Tibial artery (tissue), 4 donors: Measurements from ENCODE around the gene APOC4.

ENCODE experiments used
- DNase-seq, 2 donors: peaks; one replicate each; pipeline ENCODE4 v3.0.0-alpha.2; 2019
- H3K27ac ChIP-seq, 2 donors: fragments of 200-600 bp; sonication (generic) in 1 of 2; 1 replicate in 1 of 2; 2 replicates in 1 of 2; pipeline ENCODE4 v1.5.1; 2018 to 2019; ENCODE audit warnings: mild to moderate bottlenecking in 1 of 2
- H3K27me3 ChIP-seq, 2 donors: fragments of 200-600 bp; sonication (generic) in 1 of 2; one replicate each; pipeline versions ENCODE4 v1.5.1 to v1.6.0; 2016 to 2019
- H3K36me3 ChIP-seq, 3 donors: fragments of 200-600 bp; sonication (generic) in 2 of 3; one replicate each; pipeline ENCODE4 v1.5.1; 2016 to 2019; ENCODE audit warnings: mild to moderate bottlenecking in 2 of 3
- H3K4me1 ChIP-seq, 4 donors: fragments of 200-600 bp; sonication (generic) in 2 of 4; 1 replicate in 3 of 4; 2 replicates in 1 of 4; pipeline ENCODE4 v1.5.1; 2016 to 2019
- H3K4me3 ChIP-seq, 2 donors: fragments of 200-600 bp; sonication (generic) in 1 of 2; 1 replicate in 1 of 2; 2 replicates in 1 of 2; pipeline ENCODE4 v1.5.1; 2018 to 2019; ENCODE audit warnings: mild to moderate bottlenecking in 2 of 2
- H3K9me3 ChIP-seq, 3 donors: fragments of 200-600 bp; sonication (generic) in 1 of 3; one replicate each; pipeline ENCODE4 v1.5.1; 2016 to 2019
- CTCF ChIP-seq, 2 experiments: fragments of 200-600 bp in 1 of 2; fragments of 450-650 bp in 1 of 2; IDR thresholded peaks; one replicate each; pipeline ENCODE4 v1.5.1; 2017 to 2019; ENCODE audit warnings: antibody characterized with exemption in 2 of 2, mild to moderate bottlenecking in 1 of 2, moderate library complexity in 1 of 2
- intact Hi-C: fragments of 100-400 bp; cut with DNase I; formaldehyde crosslinking; loops from one replicate; pipeline ENCODE4 v1.15.0; 2023; ENCODE audit warnings: low total_unique reads

APOC4 gene

GRCh38 chr19:44972802-44973201, 30.8 kb downstream of the APOC4 start:
- H3K27ac ChIP-seq, result no peak overlapping the region
- H3K4me3 ChIP-seq, result no peak overlapping the region
- H3K36me3 ChIP-seq, result peaks cover 42 to 83% (median 61%) of the 10 kb centered on the region in 3 donors
- no peaks in the 10 kb centered on the region for H3K9me3 ChIP-seq
- H3K4me1 ChIP-seq, result no peaks in the 10 kb centered on the region
- intact Hi-C loops, result no loop called here
- TF ChIP-seq CTCF (IDR thresholded peaks at IDR 0.05), result no peak
- no peaks in the 10 kb centered on the region for H3K27me3 ChIP-seq
- no peak for DNase-seq

- H3K36me3 ChIP-seq, result peaks cover 56 to 83% (median 66%) of the 10 kb centered on the region in 3 donors
- no peak overlapping the region for H3K4me3 ChIP-seq
- H3K4me1 ChIP-seq, result no peaks in the 10 kb centered on the region
- no peak for TF ChIP-seq CTCF (IDR thresholded peaks at IDR 0.05)
- H3K9me3 ChIP-seq, result no peaks in the 10 kb centered on the region
- DNase-seq, result no peak
- intact Hi-C loops, result no loop called here
- no peaks in the 10 kb centered on the region for H3K27me3 ChIP-seq
- H3K27ac ChIP-seq, result no peak overlapping the region
Measured at GRCh38 chr19:44973982-44974735, 32.1 kb downstream of the APOC4 start.

- no peaks in the 10 kb centered on the region for H3K27me3 ChIP-seq
- intact Hi-C loops, result no loop called here
- H3K4me3 ChIP-seq, result no peak overlapping the region
- H3K4me1 ChIP-seq, result no peaks in the 10 kb centered on the region
- no peaks in the 10 kb centered on the region for H3K9me3 ChIP-seq
- no peak for DNase-seq
- TF ChIP-seq CTCF (IDR thresholded peaks at IDR 0.05), result no peak
- no peak overlapping the region for H3K27ac ChIP-seq
- peaks cover 61 to 83% (median 73%) of the 10 kb centered on the region in 3 donors for H3K36me3 ChIP-seq
Measured at GRCh38 chr19:44974857-44975256, 32.8 kb downstream of the APOC4 start.

GRCh38 chr19:44975444-44975843, 33.4 kb downstream of the APOC4 start:
- intact Hi-C loops, result no loop called here
- TF ChIP-seq CTCF (IDR thresholded peaks at IDR 0.05), result no peak
- Histone ChIP-seq H3K27ac (no peak overlapping the region), H3K36me3 (peaks cover 61 to 87% (median 78%) of the 10 kb centered on the region in 3 donors), H3K9me3 (no peaks in the 10 kb centered on the region), H3K27me3 (no peaks in the 10 kb centered on the region), H3K4me1 (no peaks in the 10 kb centered on the region), H3K4me3 (no peak overlapping the region)
- DNase-seq, result no peak

GRCh38 chr19:44984005-44984404, 42.0 kb downstream of the APOC4 start:
- intact Hi-C loops, result no loop called here
- H3K27me3 ChIP-seq, result no peaks in the 10 kb centered on the region
- H3K27ac ChIP-seq, result no peak overlapping the region
- H3K4me1 ChIP-seq, result no peaks in the 10 kb centered on the region
- no peak for DNase-seq
- no peak for TF ChIP-seq CTCF (IDR thresholded peaks at IDR 0.05)
- H3K36me3 ChIP-seq, result peaks cover 65 to 99% (median 71%) of the 10 kb centered on the region in 3 donors
- H3K9me3 ChIP-seq, result no peaks in the 10 kb centered on the region
- no peak overlapping the region for H3K4me3 ChIP-seq
